ENCODE data around the gene ETHE1.
A peak's percentile ranks its signal among the peaks of the same experiment; 100 is the strongest.
"Not testable (repeated sequence)": the region's sequence is repeated elsewhere in the genome, so short reads cannot be mapped to it uniquely, and the experiment has no call there.

ETHE1 gene

DNA sequence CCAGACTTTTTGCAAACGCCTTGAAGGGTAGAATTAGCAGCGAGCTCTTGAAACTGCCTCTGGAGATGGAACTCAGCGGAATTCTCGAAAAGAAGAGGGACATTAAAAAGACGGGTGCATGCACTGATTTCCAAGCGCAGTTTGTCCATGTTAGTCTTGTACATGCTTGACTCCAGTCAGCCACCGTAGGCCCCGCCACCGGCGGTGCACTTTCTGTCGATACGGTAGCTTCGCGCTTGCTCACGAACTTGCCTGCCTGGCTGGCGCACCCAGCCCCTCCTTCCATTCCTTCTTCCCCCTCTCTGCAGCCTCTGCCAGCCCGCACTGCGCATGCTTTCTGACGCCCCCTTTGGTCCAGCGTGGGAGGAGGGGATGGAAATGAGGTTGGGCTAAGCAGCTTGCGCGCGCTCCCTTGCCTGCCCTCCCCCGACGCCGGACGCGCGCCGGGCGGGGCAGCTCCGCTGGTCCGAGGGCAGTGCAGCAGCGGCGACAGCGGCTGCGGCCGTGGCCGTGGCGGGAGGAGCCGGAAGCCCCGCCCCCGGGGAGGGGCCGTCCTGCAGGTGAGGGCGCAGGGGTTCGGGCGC lies 6.1 kb upstream of the ETHE1 start, which contains the start of gene ZNF575:
ZNF575 (plus strand) TSS at position 227 of the 584 bp plus-strand sequence. CDS start 1,235 bp downstream, outside the sequence.
- DNase-seq (ENCODE audit: low spot score), result peak; percentile 96
- TF ChIP-seq, protein P1, sequence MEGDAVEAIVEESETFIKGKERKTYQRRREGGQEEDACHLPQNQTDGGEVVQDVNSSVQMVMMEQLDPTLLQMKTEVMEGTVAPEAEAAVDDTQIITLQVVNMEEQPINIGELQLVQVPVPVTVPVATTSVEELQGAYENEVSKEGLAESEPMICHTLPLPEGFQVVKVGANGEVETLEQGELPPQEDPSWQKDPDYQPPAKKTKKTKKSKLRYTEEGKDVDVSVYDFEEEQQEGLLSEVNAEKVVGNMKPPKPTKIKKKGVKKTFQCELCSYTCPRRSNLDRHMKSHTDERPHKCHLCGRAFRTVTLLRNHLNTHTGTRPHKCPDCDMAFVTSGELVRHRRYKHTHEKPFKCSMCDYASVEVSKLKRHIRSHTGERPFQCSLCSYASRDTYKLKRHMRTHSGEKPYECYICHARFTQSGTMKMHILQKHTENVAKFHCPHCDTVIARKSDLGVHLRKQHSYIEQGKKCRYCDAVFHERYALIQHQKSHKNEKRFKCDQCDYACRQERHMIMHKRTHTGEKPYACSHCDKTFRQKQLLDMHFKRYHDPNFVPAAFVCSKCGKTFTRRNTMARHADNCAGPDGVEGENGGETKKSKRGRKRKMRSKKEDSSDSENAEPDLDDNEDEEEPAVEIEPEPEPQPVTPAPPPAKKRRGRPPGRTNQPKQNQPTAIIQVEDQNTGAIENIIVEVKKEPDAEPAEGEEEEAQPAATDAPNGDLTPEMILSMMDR (IDR thresholded peaks at IDR 0.05; ENCODE audit: extremely low read depth, missing control alignments), result no peak

DNA sequence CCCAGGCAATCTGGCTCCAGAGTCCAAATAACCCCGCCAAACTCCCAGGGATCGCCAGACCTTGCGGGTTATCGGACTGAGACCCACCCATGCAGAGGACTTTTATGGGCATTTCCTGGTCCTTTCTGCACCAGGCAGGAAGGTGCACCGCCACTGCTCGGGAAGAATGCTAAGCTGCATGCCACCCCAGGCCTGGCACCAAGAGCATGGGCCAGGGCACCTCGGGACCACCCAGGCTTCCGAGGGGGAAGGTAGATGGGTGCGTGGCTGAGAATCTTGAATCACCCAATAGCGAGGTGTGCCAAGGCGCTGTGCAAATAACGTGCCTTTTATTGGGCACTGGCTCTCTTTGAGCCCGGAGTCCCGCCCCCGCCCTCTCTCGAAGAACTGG lies 5.6 kb upstream of the ETHE1 start:
- TF ChIP-seq, protein P1 (IDR thresholded peaks at IDR 0.05; ENCODE audit: extremely low read depth, missing control alignments), result no peak
- peak; percentile 67 for DNase-seq (ENCODE audit: low spot score)

DNA sequence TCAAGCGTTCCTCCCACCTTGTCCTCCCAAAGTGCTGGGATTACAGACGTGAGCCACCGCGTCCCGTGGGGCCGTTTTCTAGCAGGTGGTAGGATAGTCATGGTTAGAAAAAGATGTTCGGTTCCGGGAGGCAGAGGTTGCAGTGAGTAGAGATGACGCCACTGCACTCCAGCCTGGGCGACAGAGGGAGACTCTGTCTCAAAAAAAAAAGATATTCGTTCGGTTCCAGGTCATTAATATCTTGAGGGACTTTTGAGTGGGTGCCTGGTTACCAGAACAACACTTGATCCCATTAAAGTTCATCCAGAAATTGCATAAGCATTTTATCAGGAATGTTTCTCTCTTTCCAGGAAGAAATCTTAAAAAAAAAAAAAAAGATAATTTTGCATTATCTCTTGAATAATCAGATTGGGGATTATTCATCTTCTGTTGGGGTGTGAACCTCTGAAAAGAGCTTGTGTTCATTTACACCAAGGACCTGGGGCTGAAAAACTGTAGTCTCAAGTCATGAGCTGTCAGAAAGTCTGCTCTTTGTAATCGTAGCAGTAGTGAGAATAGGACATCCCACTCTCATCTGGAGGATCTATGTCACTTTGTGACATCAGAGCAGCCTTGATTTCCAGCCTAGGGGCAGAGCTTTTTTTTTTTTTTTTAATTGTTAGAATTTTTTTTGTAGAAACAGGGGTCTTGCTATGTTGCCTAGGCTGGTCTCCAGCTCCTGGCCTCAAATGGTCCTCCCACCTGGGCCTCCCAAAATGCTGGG lies 1.0 kb upstream of the ETHE1 start:
- no peak for DNase-seq (ENCODE audit: low spot score)
- TF ChIP-seq, protein P1 (IDR thresholded peaks at IDR 0.05; ENCODE audit: extremely low read depth, missing control alignments), result no peak

DNA sequence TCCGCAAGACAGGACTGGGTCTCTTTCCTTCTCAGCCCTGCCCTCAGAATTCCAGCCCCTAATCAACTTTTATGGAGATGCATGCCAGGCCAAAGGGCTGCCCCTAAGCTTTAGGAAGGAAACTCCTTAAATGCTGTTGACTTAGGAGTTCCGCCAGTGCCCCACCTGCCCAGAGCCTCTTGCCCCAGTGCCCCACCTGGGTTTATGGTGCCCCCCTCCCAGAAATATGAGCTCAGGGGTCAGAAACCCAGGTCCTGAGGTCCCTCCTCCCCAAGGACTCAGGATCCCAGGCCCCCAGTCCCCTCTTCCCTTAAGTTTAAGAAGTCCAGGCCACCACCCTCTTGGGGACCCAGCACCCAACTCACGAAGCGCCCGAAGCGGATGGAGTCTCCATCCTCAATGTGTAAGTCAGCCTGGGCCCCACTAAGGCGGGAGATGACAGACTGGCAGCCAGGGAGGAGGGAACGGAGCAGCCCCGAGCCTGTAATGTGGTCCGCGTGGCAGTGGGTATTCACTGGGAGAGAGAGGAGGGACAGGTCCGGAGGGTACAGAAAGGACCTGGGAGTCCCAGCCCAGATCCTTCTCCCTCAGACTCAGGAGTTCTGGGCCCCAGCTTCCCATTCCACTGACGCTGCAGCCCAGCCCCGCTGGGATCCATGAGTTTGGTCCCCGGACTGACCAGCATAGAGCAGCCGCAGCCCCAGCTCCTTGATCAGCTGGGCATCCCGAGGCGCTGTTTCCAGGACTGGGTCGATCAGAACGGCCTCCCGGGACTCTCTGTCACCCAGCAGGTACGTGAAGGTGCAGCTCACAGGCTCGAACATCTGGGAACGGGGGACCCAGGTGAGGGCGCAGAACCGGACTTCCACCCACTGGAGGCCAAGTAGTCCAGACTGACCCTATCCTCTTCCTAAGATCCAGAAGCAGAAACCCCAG lies 897 bp downstream of the ETHE1 start:
- TF ChIP-seq, protein P1 (IDR thresholded peaks at IDR 0.05; ENCODE audit: extremely low read depth, missing control alignments), result no peak
- DNase-seq (ENCODE audit: low spot score), result no peak

DNA sequence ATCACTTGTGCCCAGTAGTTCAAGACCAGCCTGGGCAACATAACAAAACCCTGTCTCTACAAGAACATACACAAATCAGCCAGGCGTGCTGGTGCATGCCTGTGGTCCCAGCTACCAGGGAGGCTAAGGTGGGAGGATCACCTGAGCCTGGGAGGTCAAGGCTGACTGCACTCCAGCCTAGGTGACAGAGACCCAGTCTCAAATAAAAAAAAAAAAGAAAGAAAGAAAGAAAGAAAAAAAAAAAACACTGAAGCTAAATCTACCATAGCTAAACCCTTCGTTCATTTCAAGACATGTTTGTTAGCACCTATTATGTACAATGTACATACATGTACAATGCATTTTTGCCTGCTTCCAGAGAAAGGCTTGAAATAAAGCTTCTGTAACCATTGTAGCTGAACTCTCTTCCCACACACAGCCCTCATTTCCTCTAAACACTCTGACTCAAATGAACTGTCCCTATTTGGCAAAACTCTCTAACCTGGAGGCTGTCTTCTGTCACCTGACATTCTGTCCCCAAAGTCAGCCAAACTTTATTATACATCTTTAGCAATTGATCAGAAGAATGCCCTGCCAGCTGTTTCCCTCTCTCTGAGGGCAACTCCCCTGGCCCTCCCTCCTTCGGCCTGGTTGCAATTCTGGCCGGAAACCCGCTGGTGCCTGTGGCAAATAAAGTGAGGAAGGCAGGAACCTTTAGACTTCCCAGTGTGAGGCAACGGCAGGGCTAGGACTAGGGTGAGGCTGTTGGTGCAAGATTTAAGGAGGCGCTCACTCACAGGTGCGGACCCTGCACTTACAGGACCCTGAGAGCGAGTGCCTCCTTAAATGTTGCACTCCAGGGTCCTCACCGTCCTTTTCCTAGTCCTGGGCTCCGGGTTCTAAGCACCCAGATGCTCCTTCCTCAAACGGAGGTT lies 1.8 kb downstream of the ETHE1 start:
- peak; percentile 69 for DNase-seq (ENCODE audit: low spot score)
- TF ChIP-seq, protein P1 (IDR thresholded peaks at IDR 0.05; ENCODE audit: extremely low read depth, missing control alignments), result no peak

DNA sequence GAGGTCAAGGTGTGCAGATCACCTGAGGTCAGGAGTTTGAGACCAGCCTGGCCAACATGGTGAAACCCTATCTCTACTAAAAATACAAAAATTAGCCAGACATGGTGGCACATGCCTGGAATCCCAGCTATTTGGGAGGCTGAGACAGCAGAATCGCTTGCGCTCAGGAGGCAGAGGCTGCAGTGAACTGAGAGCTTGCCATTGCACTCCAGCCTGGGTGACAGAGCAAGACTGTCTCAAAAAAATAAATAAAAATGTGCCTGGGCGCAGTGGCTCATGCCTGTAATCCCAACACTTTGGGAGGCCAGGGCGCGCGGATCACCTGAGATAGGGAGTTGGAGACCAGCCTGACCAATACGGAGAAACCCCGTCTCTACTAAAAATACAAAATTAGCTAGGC lies 3.3 kb downstream of the ETHE1 start:
- DNase-seq (ENCODE audit: low spot score), result not testable (repeated sequence)

DNA sequence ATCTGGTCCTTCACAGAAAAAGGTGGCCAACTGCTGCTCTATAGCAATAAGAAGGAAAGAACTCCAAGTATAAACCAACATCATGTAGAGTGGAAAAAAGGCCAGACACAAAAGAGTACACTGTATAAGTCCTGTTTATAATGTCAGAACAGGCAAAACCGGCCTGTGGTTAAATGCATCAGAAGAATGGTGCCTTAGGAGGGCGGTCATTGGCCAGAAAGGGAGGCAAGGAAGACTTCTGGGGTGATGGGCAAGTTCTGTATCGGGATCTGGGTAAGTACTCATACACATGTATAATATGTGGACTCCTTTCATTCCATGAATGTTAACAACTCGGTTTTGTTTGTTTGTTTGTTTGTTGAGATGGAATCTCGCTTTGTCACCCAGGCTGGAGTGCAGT lies 4.1 kb downstream of the ETHE1 start:
- TF ChIP-seq, protein P1 (IDR thresholded peaks at IDR 0.05; ENCODE audit: extremely low read depth, missing control alignments), result no peak
- no peak for DNase-seq (ENCODE audit: low spot score)

All from GM20000 (cell line).